ENCODE data around the gene DGKI.

DGKI gene

DNA sequence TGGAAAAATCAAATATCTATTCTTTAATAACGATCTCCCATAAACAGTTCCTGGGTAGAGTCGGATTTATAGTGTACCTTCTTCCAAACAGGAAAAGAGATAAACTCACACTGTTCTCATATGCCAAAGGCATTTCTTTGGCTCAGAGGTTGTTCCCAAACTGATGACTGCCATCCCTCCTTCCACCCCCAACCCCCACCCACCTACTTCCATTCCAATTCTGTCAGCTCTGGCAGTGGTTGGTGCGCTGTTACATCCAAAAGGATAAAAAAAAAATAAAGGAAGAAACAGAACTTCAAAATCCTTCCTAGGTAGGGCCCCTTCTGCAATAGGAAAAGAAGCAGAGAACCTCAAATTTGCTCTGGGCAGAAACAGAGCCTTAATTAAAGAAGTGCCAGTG lies 104.7 kb downstream of the DGKI start:
- H3K4me3 ChIP-seq (ENCODE audit: low read depth in 1 of 2, low read length in 1 of 2): no peak overlapping the region
- no peaks in the 10 kb centered on the region for H3K9me3 ChIP-seq
- peaks cover 5% of the 10 kb centered on the region for H3K27me3 ChIP-seq
- TF ChIP-seq, protein P1, sequence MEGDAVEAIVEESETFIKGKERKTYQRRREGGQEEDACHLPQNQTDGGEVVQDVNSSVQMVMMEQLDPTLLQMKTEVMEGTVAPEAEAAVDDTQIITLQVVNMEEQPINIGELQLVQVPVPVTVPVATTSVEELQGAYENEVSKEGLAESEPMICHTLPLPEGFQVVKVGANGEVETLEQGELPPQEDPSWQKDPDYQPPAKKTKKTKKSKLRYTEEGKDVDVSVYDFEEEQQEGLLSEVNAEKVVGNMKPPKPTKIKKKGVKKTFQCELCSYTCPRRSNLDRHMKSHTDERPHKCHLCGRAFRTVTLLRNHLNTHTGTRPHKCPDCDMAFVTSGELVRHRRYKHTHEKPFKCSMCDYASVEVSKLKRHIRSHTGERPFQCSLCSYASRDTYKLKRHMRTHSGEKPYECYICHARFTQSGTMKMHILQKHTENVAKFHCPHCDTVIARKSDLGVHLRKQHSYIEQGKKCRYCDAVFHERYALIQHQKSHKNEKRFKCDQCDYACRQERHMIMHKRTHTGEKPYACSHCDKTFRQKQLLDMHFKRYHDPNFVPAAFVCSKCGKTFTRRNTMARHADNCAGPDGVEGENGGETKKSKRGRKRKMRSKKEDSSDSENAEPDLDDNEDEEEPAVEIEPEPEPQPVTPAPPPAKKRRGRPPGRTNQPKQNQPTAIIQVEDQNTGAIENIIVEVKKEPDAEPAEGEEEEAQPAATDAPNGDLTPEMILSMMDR (IDR thresholded peaks at IDR 0.05): no peak
- H3K4me1 ChIP-seq (ENCODE audit: control insufficient read depth in 1 of 2, insufficient read depth in 1 of 2, low read depth in 1 of 2, low read length in 1 of 2): no peaks in the 10 kb centered on the region
- no peak overlapping the region for H3K27ac ChIP-seq
- H3K36me3 ChIP-seq: no peaks in the 10 kb centered on the region

- H3K9me3 ChIP-seq: no peaks in the 10 kb centered on the region
- TF ChIP-seq, protein P1 (IDR thresholded peaks at IDR 0.05): no peak
- H3K4me1 ChIP-seq (ENCODE audit: control insufficient read depth in 1 of 2, insufficient read depth in 1 of 2, low read depth in 1 of 2, low read length in 1 of 2): no peaks in the 10 kb centered on the region
- H3K4me3 ChIP-seq (ENCODE audit: low read depth in 1 of 2, low read length in 1 of 2): no peak overlapping the region
- H3K36me3 ChIP-seq: no peaks in the 10 kb centered on the region
- H3K27me3 ChIP-seq: peaks cover 5% of the 10 kb centered on the region
- no peak overlapping the region for H3K27ac ChIP-seq
Observed at GRCh38 chr7:137741443-137741842, 105.3 kb downstream of the DGKI start.

DNA sequence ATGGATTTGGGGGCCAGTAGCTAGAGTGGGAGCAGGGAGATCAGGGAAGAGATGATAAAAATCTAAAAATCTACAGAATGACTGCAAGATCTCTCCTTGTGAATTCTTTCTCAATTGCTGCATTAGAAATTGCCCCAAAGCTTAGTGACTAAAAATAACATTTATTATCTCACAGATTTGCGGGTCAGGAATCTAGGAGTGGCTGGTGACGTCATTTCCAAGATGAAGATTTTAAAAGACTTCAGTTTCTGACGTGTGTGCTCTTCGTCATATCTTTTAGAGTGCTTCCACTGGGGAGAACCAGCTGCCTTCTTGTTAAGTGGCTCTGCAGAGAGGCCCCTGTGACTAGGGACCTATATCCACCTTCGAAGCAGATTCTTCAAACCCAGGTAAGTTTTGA lies 112.6 kb downstream of the DGKI start:
- Histone ChIP-seq H3K27me3 (peaks cover 5% of the 10 kb centered on the region), H3K9me3 (no peaks in the 10 kb centered on the region), H3K27ac (no peak overlapping the region), H3K36me3 (no peaks in the 10 kb centered on the region), H3K4me3 (ENCODE audit: low read depth in 1 of 2, low read length in 1 of 2) (no peak overlapping the region), H3K4me1 (ENCODE audit: control insufficient read depth in 1 of 2, insufficient read depth in 1 of 2, low read depth in 1 of 2, low read length in 1 of 2) (no peaks in the 10 kb centered on the region)
- TF ChIP-seq, protein P1 (IDR thresholded peaks at IDR 0.05): no peak

GRCh38 chr7:137732168-137732567 lies 114.6 kb downstream of the DGKI start:
- H3K27ac ChIP-seq: no peak overlapping the region
- TF ChIP-seq, protein P1 (IDR thresholded peaks at IDR 0.05): no peak
- H3K4me1 ChIP-seq (ENCODE audit: control insufficient read depth in 1 of 2, insufficient read depth in 1 of 2, low read depth in 1 of 2, low read length in 1 of 2): no peaks in the 10 kb centered on the region
- H3K4me3 ChIP-seq (ENCODE audit: low read depth in 1 of 2, low read length in 1 of 2): no peak overlapping the region
- H3K36me3 ChIP-seq: no peaks in the 10 kb centered on the region
- no peaks in the 10 kb centered on the region for H3K27me3 ChIP-seq
- no peaks in the 10 kb centered on the region for H3K9me3 ChIP-seq

DNA sequence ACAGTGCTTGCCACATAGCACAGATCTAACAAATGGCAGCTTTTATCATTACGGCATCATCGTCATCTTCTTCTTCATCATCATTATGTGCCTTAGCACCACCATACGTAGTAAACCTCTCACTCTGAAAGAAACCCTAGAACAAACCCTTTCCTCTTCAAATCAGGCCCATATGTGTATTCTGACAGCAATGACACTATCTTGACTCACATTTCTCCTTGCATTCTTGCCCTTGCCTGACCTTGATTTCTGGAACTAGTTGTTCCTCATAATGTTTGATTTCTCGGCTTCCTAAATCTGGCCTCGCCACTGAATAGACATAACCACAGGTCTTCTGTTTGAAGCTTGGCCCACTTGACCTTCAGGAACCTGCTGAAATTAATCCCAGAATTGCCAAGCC lies 115.3 kb downstream of the DGKI start:
- no peaks in the 10 kb centered on the region for H3K9me3 ChIP-seq
- no peaks in the 10 kb centered on the region for H3K36me3 ChIP-seq
- TF ChIP-seq, protein P1 (IDR thresholded peaks at IDR 0.05): no peak
- no peaks in the 10 kb centered on the region for H3K27me3 ChIP-seq
- no peak overlapping the region for H3K4me3 ChIP-seq (ENCODE audit: low read depth in 1 of 2, low read length in 1 of 2)
- H3K27ac ChIP-seq: no peak overlapping the region
- no peaks in the 10 kb centered on the region for H3K4me1 ChIP-seq (ENCODE audit: control insufficient read depth in 1 of 2, insufficient read depth in 1 of 2, low read depth in 1 of 2, low read length in 1 of 2)

- no peaks in the 10 kb centered on the region for H3K9me3 ChIP-seq
- H3K36me3 ChIP-seq: no peaks in the 10 kb centered on the region
- TF ChIP-seq, protein P1 (IDR thresholded peaks at IDR 0.05): no peak
Observed at GRCh38 chr7:137728426-137728825, 118.3 kb downstream of the DGKI start.

More at GRCh38 chr7:137728426-137728825, 118.3 kb downstream of the DGKI start:
- Histone ChIP-seq H3K4me3 (ENCODE audit: low read depth in 1 of 2, low read length in 1 of 2) (no peak overlapping the region), H3K27ac (no peak overlapping the region), H3K4me1 (ENCODE audit: control insufficient read depth in 1 of 2, insufficient read depth in 1 of 2, low read depth in 1 of 2, low read length in 1 of 2) (no peaks in the 10 kb centered on the region), H3K27me3 (no peaks in the 10 kb centered on the region)
